Ishikawa (cell line): Measurements from ENCODE around the gene UST.

Experiments used
- EGR1 ChIP-seq: IDR thresholded peaks from 2 replicates; pipeline ENCODE4 v1.6.1; 2012
- EP300 ChIP-seq: IDR thresholded peaks from 2 replicates; pipeline ENCODE4 v1.6.1; 2012; ENCODE audit warnings: borderline replicate concordance
- FOXM1 ChIP-seq: IDR thresholded peaks from 2 replicates; pipeline ENCODE4 v1.6.1; 2012; ENCODE audit warnings: low read depth, borderline replicate concordance
- RAD21 ChIP-seq: IDR thresholded peaks from 2 replicates; pipeline ENCODE4 v1.6.1; 2012; ENCODE audit warnings: low read depth
- YY1 ChIP-seq: IDR thresholded peaks from 2 replicates; pipeline ENCODE4 v1.6.1; 2012; ENCODE audit warnings: low read depth

DNA sequence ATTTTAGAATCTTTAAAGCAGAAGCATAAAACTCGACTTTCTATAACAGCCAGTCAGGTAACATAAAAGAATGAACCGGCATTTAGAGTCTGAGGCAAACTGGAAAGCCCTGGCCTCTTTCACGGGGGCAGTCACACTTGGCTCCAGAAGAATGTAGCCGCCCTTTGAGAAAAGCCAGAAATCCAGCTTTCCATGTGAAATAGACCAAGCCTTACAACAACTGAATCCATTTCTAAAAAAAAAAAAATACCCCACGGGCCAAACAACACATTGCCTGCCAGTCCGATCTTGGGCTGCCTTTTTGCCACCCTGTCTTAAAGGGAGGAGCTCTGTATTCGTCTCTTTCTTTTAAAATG, 317.8 kb downstream of the UST start:
- TF ChIP-seq YY1 (no peak), FOXM1 (no peak), EP300 (no peak), RAD21 (no peak), EGR1 (no peak)
